H9 (cell line): Measurements from ENCODE around the gene UTP15. TPM values are rescaled to one million over a fixed set of nuclear protein-coding genes. Genes with fewer than 3 reads are reported as not detected.

Source experiments
- DNase-seq: peaks from one replicate; pipeline ENCODE4 v3.0.0-alpha.2; 2017
- H2AFZ ChIP-seq: one replicate; pipeline ENCODE4 v1.6.1; 2013; ENCODE audit warnings: mild to moderate bottlenecking, low read length, control low read depth, moderate library complexity
- H2AK5ac ChIP-seq: 2 replicates; pipeline ENCODE4 v1.6.1; 2013; ENCODE audit warnings: low read length, control low read depth, mixed read lengths; ENCODE audit not compliant: insufficient read length
- H2BK120ac ChIP-seq: one replicate; pipeline ENCODE4 v1.6.1; 2013; ENCODE audit warnings: low read depth, mild to moderate bottlenecking, low read length, control low read depth, inconsistent platforms; ENCODE audit not compliant: poor library complexity, severe bottlenecking
- H2BK12ac ChIP-seq: 2 replicates; pipeline ENCODE4 v1.6.1; 2013; ENCODE audit warnings: low read length, control low read depth, mixed read lengths, low read depth; ENCODE audit not compliant: insufficient read length
- H2BK15ac ChIP-seq: 2 replicates; pipeline ENCODE4 v1.6.1; 2013; ENCODE audit warnings: low read depth, low read length, control low read depth
- H2BK20ac ChIP-seq: one replicate; pipeline ENCODE4 v1.6.1; 2013; ENCODE audit warnings: low read depth, mild to moderate bottlenecking, low read length, control low read depth, inconsistent platforms; ENCODE audit not compliant: poor library complexity, severe bottlenecking
- H2BK5ac ChIP-seq: 2 replicates; pipeline ENCODE4 v1.6.1; 2013; ENCODE audit warnings: low read length, control low read depth, mixed read lengths; ENCODE audit not compliant: insufficient read length
- H3K14ac ChIP-seq: 2 replicates; pipeline ENCODE4 v1.6.1; 2013; ENCODE audit warnings: low read length, control low read depth; ENCODE audit not compliant: insufficient read depth
- H3K18ac ChIP-seq: 2 replicates; pipeline ENCODE4 v1.6.1; 2013; ENCODE audit warnings: low read depth, mild to moderate bottlenecking, mixed read lengths, low read length, control low read depth; ENCODE audit not compliant: insufficient read length
- H3K23ac ChIP-seq: 2 replicates; pipeline ENCODE4 v1.6.1; 2013; ENCODE audit warnings: low read length, control low read depth, mixed read lengths, low read depth; ENCODE audit not compliant: insufficient read length
- H3K23me2 ChIP-seq: 2 replicates; pipeline ENCODE4 v1.6.1; 2013; ENCODE audit warnings: low read depth, mild to moderate bottlenecking, mixed read lengths, low read length, control low read depth; ENCODE audit not compliant: insufficient read length, poor library complexity, severe bottlenecking
- H3K27ac ChIP-seq: 2 replicates; pipeline ENCODE4 v1.5.1; 2013; ENCODE audit warnings: low read length, control low read depth, mixed read lengths, low read depth; ENCODE audit not compliant: insufficient read length
- H3K27me3 ChIP-seq: 2 replicates; pipeline ENCODE4 v1.6.1; 2013; ENCODE audit warnings: low read length, control low read depth, inconsistent platforms; ENCODE audit not compliant: insufficient read depth
- H3K4ac ChIP-seq: 2 replicates; pipeline ENCODE4 v1.6.1; 2013; ENCODE audit warnings: low read depth, mild to moderate bottlenecking, control low read depth, inconsistent platforms, low read length, moderate library complexity
- H3K4me1 ChIP-seq: 2 replicates; pipeline ENCODE4 v1.6.1; 2013; ENCODE audit warnings: low read length, control low read depth, inconsistent platforms; ENCODE audit not compliant: insufficient read depth
- H3K4me2 ChIP-seq: 2 replicates; pipeline ENCODE4 v1.6.1; 2013; ENCODE audit warnings: low read length, control low read depth, mixed read lengths; ENCODE audit not compliant: insufficient read length, insufficient read depth
- H3K56ac ChIP-seq: 2 replicates; pipeline ENCODE4 v1.6.1; 2013; ENCODE audit warnings: low read depth, mild to moderate bottlenecking, mixed read lengths, low read length, control low read depth; ENCODE audit not compliant: insufficient read length
- H3K79me1 ChIP-seq: 2 replicates; pipeline ENCODE4 v1.6.1; 2013; ENCODE audit warnings: low read depth, mild to moderate bottlenecking, moderate library complexity, low read length, control low read depth, inconsistent platforms; ENCODE audit not compliant: insufficient read depth, poor library complexity, severe bottlenecking
- H3K79me2 ChIP-seq: 2 replicates; pipeline ENCODE4 v1.6.1; 2013; ENCODE audit warnings: low read length, control low read depth, inconsistent platforms; ENCODE audit not compliant: insufficient read depth
- H3K9ac ChIP-seq: 2 replicates; pipeline ENCODE4 v1.6.1; 2013; ENCODE audit warnings: low read length, control low read depth, mixed read lengths; ENCODE audit not compliant: insufficient read length; ENCODE audit errors: extremely low read depth
- H3K9me3 ChIP-seq: one replicate; pipeline ENCODE4 v1.6.1; 2013; ENCODE audit warnings: low read depth, low read length, inconsistent platforms; ENCODE audit not compliant: control insufficient read depth
- H3T11ph ChIP-seq: one replicate; pipeline ENCODE4 v1.6.1; 2013; ENCODE audit warnings: mild to moderate bottlenecking, low read length, control low read depth, inconsistent platforms
- H4K20me1 ChIP-seq: one replicate; pipeline ENCODE4 v1.6.1; 2013; ENCODE audit not compliant: control insufficient read depth, insufficient read length, insufficient read depth
- H4K5ac ChIP-seq: 2 replicates; pipeline ENCODE4 v1.6.1; 2013; ENCODE audit warnings: low read depth, mild to moderate bottlenecking, mixed read lengths, low read length, control low read depth; ENCODE audit not compliant: insufficient read length
- H4K8ac ChIP-seq: replicated peaks from 2 replicates; pipeline ENCODE4 v1.6.1; 2013; ENCODE audit warnings: low read length, control low read depth, mixed read lengths, low read depth; ENCODE audit not compliant: insufficient read length
- H4K91ac ChIP-seq: 2 replicates; pipeline ENCODE4 v1.6.1; 2013; ENCODE audit warnings: low read depth, mild to moderate bottlenecking, moderate library complexity, mixed read lengths, low read length, control low read depth; ENCODE audit not compliant: insufficient read length
- H3K27ac Mint-ChIP-seq, 3 experiments: 2 replicates in 2 of 3; 3 replicates in 1 of 3; pipeline ENCODE4 v1.8.0; 2020 to 2021; ENCODE audit warnings: mixed read lengths in 3 of 3, mild to moderate bottlenecking in 1 of 3, moderate library complexity in 1 of 3
- H3K27me3 Mint-ChIP-seq: 2 replicates; pipeline ENCODE4 v1.8.0; 2021; ENCODE audit warnings: low read depth, mild to moderate bottlenecking, moderate library complexity, mixed read lengths
- H3K36me3 Mint-ChIP-seq, 3 experiments: 2 replicates in 2 of 3; 3 replicates in 1 of 3; pipeline ENCODE4 v1.8.0; 2020 to 2021; ENCODE audit warnings: low read depth in 3 of 3, mixed read lengths in 3 of 3; ENCODE audit not compliant: insufficient read depth in 1 of 3
- H3K4me1 Mint-ChIP-seq, 2 experiments: 2 replicates each; pipeline ENCODE4 v1.8.0; 2020; ENCODE audit warnings: mixed read lengths in 2 of 2
- H3K4me3 Mint-ChIP-seq, 2 experiments: 2 replicates in 1 of 2; 3 replicates in 1 of 2; pipeline ENCODE4 v1.8.0; 2020 to 2021; ENCODE audit warnings: mild to moderate bottlenecking in 2 of 2, mixed read lengths in 2 of 2, moderate library complexity in 1 of 2
- H3K9me3 Mint-ChIP-seq, 2 experiments: 2 replicates in 1 of 2; 3 replicates in 1 of 2; pipeline ENCODE4 v1.8.0; 2020; ENCODE audit warnings: mild to moderate bottlenecking in 2 of 2, mixed read lengths in 2 of 2, moderate library complexity in 1 of 2
- total RNA-seq: library from RNA; stranded (reverse); gene quantifications from 2 replicates; pipeline ENCODE4 v1.2.1, GENCODE V29; 2021
- TF ChIP-seq, protein P1 (sequence below): fragments of 200-600 bp; sonication (generic); conservative IDR thresholded peaks from 3 replicates; pipeline ENCODE4 v1.8.0; 2021; ENCODE audit warnings: antibody characterized with exemption, mild to moderate bottlenecking

The UTP15 gene
- total RNA-seq, 1 experiment from 2014 or later, result 43.5 TPM

DNA sequence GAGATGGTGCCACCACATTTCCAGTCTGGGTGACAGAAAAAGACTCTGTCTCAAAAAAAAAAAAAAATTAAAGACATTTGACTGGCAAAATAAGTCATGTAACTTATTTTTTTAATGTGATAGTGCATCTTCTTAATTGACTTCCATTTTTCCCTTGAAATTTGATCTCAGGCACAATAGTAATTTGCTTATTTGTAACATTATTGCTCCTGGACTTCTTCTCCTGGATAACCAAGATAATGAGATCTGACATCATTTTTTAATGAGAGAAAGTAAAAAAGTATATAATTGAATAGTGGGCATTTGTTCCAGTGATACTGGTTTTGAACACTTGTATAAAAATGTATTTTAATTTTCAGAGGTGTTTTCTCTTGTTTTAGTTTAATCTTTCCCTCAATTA, 63.9 kb downstream of the UTP15 start:
- Histone ChIP-seq H3K9ac (no peak overlapping the region), H3K27ac (no peak overlapping the region), H3K9me3 (no peaks in the 10 kb centered on the region), H3K27me3 (peaks cover 10% of the 10 kb centered on the region; the same call in 1 of the 2 replicates), H2BK15ac (no peak overlapping the region), H4K8ac (no peak overlapping the region), H4K5ac (no peak overlapping the region), H3K4ac (no peak overlapping the region), H2AK5ac (no peak overlapping the region), H3K14ac (no peak overlapping the region), H3K79me1 (no peaks in the 10 kb centered on the region), H2AFZ (no peak overlapping the region), H4K20me1 (no peaks in the 10 kb centered on the region), H3K4me1 (no peaks in the 10 kb centered on the region), H3K56ac (no peak overlapping the region), H3T11ph (no peak overlapping the region), H2BK5ac (no peak overlapping the region), H2BK20ac (no peak overlapping the region), H3K79me2 (no peaks in the 10 kb centered on the region), H2BK120ac (no peak overlapping the region), H3K18ac (no peak overlapping the region), H3K23me2 (peaks cover 7% of the 10 kb centered on the region), H3K4me2 (no peak overlapping the region), H4K91ac (no peak overlapping the region), H3K23ac (no peak overlapping the region), H2BK12ac (no peak overlapping the region)
- Mint-ChIP-seq H3K4me1 (peaks cover 6 to 13% of the 10 kb centered on the region in 2 experiments), H3K27me3 (peaks cover 64% of the 10 kb centered on the region), H3K9me3 (no peaks in the 10 kb centered on the region), H3K27ac (no peak overlapping the region), H3K36me3 (no peaks in the 10 kb centered on the region), H3K4me3 (no peak overlapping the region)
- TF ChIP-seq, protein P1, sequence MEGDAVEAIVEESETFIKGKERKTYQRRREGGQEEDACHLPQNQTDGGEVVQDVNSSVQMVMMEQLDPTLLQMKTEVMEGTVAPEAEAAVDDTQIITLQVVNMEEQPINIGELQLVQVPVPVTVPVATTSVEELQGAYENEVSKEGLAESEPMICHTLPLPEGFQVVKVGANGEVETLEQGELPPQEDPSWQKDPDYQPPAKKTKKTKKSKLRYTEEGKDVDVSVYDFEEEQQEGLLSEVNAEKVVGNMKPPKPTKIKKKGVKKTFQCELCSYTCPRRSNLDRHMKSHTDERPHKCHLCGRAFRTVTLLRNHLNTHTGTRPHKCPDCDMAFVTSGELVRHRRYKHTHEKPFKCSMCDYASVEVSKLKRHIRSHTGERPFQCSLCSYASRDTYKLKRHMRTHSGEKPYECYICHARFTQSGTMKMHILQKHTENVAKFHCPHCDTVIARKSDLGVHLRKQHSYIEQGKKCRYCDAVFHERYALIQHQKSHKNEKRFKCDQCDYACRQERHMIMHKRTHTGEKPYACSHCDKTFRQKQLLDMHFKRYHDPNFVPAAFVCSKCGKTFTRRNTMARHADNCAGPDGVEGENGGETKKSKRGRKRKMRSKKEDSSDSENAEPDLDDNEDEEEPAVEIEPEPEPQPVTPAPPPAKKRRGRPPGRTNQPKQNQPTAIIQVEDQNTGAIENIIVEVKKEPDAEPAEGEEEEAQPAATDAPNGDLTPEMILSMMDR, result no peak
- no peak for DNase-seq
